Astrocyte of the cerebellum (primary cell): ENCODE results near the gene CCDC117.

Experiments used
- DNase-seq: peaks from one replicate; pipeline ENCODE4 v3.0.0-alpha.2; 2011; ENCODE audit warnings: low read depth
- H3K4me3 ChIP-seq: 2 replicates; pipeline ENCODE4 v1.5.1; 2011; ENCODE audit warnings: mild to moderate bottlenecking, low read depth, low read length, moderate library complexity
- CTCF ChIP-seq: IDR thresholded peaks from 2 replicates; pipeline ENCODE4 v1.5.1; 2012; ENCODE audit warnings: low read length, low read depth, moderate library complexity, mild to moderate bottlenecking; ENCODE audit errors: missing control alignments
- in situ Hi-C: cut with HindIII; loops from 2 replicates; pipeline ENCODE4 v1.10.0; 2017; ENCODE audit warnings: low sequenced_read_pairs

The CCDC117 gene

DNA sequence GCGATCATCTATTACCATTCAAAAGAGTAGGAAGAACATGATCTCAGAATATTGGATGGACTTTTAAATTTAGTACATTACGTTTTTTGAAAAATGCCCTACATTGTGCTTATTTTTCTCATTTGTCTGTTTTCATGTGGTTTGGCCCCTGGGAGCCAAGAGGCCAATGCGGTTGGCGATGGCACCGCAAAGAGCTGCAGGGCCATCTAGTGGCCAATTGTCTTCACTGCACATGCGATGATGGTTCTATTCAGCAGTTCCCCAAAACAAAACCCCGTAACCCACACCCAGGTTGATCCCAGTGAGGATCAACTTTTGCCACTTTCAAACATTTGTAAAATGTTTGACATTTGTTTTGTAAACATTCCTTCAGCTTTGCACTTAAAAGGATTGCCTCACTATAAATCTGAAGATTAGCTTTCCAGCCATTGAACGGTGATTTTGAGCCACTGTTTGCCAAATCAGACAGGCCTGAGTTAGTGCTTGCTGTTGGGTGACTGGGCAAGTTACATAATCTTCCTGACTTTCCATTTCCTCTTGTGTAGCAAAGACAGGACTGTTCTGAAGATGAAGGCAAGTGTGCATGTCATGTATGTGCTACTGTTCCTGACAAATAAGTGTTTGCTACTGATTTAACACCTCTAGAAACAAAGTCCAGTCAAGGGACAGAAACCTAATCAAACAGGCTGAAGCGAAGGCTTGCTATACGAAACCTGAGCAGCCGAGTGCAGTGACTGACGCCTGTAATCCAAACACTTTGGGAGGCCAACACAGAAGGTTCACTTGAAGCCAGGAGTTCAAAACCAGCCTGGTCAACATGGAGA, 57.1 kb downstream of the CCDC117 start:
- in situ Hi-C loops: loop anchor here (10.0 kb wide), 1 partner anchor 235 kb away; no protein-coding TSS in a partner anchor
- DNase-seq: peak; percentile 47
- peak; percentile 94 for TF ChIP-seq CTCF
- no peak overlapping the region for H3K4me3 ChIP-seq

DNA sequence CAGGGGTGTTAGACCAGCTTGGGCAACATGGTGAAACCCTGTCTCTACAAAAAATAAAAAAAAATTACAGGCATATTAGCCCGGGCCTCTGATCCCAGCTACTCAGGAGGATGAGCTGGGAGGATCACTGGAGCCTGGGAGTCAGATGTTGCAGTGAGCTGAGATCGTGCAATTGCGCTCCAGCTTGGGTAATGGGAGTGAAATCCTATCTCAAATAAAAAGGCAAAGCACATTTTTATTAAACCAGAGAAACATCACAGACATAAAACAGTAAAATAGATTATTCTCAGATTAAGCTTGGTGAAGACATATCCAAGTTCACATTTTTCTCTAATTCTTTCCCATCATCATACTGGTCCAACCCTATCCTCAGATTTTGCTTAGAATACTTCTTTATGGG, 57.9 kb downstream of the CCDC117 start:
- in situ Hi-C loops: loop anchor here (10.0 kb wide), 1 partner anchor 236 kb away; no protein-coding TSS in a partner anchor
- no peak overlapping the region for H3K4me3 ChIP-seq
- DNase-seq: no peak
- TF ChIP-seq CTCF: no peak

GRCh38 chr22:28831140-28832072, 58.9 kb downstream of the CCDC117 start:
- no peak overlapping the region for H3K4me3 ChIP-seq
- TF ChIP-seq CTCF: no peak
- in situ Hi-C loops: loop anchor here (10.0 kb wide), 1 partner anchor 237 kb away; no protein-coding TSS in a partner anchor
- DNase-seq: no peak

- DNase-seq: no peak
- in situ Hi-C loops: loop anchor here (10.0 kb wide), 1 partner anchor 238 kb away; no protein-coding TSS in a partner anchor
- TF ChIP-seq CTCF: no peak
Observed at GRCh38 chr22:28832731-28833130, 60.2 kb downstream of the CCDC117 start.

DNA sequence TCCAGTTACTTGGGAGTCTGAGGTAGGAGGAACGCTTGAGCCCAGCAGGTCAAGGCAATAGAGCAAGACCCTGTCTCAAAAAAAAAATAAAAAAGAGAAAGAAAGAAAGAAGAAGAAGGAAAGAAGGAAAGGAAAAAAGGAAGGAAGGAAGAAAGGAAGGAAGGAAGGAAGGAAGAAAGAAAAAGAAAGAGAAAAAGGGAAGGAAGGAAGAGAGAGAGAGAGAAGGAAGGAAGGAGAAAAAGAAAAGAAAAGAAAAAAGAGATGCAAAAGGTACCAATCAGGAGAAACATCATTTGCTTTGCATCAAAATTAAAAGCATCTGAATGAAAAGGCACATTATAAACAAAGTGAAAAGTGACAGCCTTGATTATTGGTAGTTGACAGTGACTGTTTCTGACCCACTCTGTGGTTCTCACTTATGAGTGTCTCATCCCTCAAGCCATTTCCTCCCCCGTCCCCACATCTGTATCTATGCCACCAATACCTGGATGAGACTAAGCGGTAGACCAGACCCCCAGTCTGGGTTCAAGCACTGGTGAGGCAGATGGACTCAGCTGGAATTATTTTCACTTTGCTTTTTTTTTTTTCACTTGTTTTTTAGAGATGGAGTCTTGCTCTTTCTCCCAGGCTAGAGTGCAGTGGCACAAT, 60.9 kb downstream of the CCDC117 start:
- in situ Hi-C loops: loop anchor here (10.0 kb wide), 1 partner anchor 239 kb away; no protein-coding TSS in a partner anchor
- DNase-seq: no peak
- TF ChIP-seq CTCF: no peak
- H3K4me3 ChIP-seq: no peak overlapping the region

More at GRCh38 chr22:28832731-28833130, 60.2 kb downstream of the CCDC117 start:
- no peak overlapping the region for H3K4me3 ChIP-seq
